MM.1S (cell line): Measurements from ENCODE around the gene C3.

Experiments used
- DNase-seq: peaks from one replicate; pipeline ENCODE4 v3.0.0-alpha.2; 2015
- H2AFZ ChIP-seq: fragments of 300-600 bp; sonication (generic); 2 replicates; pipeline ENCODE4 v1.6.0; 2016; ENCODE audit warnings: antibody characterized with exemption, low read length
- H3F3A ChIP-seq: fragments of 300-600 bp; sonication (generic); 2 replicates; pipeline ENCODE4 v1.6.1; 2016; ENCODE audit warnings: mild to moderate bottlenecking, antibody characterized with exemption, low read length, moderate library complexity, mixed read lengths; ENCODE audit not compliant: insufficient read depth
- H3K27ac ChIP-seq: fragments of 300-600 bp; sonication (generic); 2 replicates; pipeline ENCODE4 v1.5.1; 2016; ENCODE audit warnings: mild to moderate bottlenecking, low read length
- H3K27me3 ChIP-seq: fragments of 300-600 bp; sonication (generic); replicated peaks from 2 replicates; pipeline ENCODE4 v1.6.0; 2016; ENCODE audit warnings: low read length; ENCODE audit not compliant: insufficient read depth
- H3K36me3 ChIP-seq: fragments of 300-600 bp; sonication (generic); replicated peaks from 2 replicates; pipeline ENCODE4 v1.6.1; 2016; ENCODE audit warnings: mild to moderate bottlenecking, low read length, mixed read lengths; ENCODE audit not compliant: insufficient read depth
- H3K4me1 ChIP-seq: fragments of 300-600 bp; sonication (generic); 2 replicates; pipeline ENCODE4 v1.6.1; 2016; ENCODE audit warnings: low read length, mixed read lengths
- H3K4me2 ChIP-seq: fragments of 300-600 bp; sonication (generic); 2 replicates; pipeline ENCODE4 v1.6.0; 2016; ENCODE audit warnings: low read depth, low read length
- H3K4me3 ChIP-seq: fragments of 300-600 bp; sonication (generic); 2 replicates; pipeline ENCODE4 v1.5.1; 2016; ENCODE audit warnings: low read length, mixed read lengths
- H3K79me2 ChIP-seq: fragments of 300-600 bp; sonication (generic); 2 replicates; pipeline ENCODE4 v1.6.1; 2016; ENCODE audit warnings: mixed run types, low read length, mixed read lengths
- H3K9ac ChIP-seq: fragments of 300-600 bp; sonication (generic); 2 replicates; pipeline ENCODE4 v1.6.1; 2016; ENCODE audit warnings: low read length, mixed read lengths
- H3K9me2 ChIP-seq: fragments of 300-600 bp; sonication (generic); replicated peaks from 2 replicates; pipeline ENCODE4 v1.6.1; 2016; ENCODE audit warnings: mild to moderate bottlenecking, low read length, mixed read lengths; ENCODE audit not compliant: insufficient read depth
- H3K9me3 ChIP-seq: fragments of 300-600 bp; sonication (generic); replicated peaks from 2 replicates; pipeline ENCODE4 v1.6.1; 2016; ENCODE audit warnings: mild to moderate bottlenecking, low read length, mixed read lengths; ENCODE audit not compliant: insufficient read depth
- H4K20me1 ChIP-seq: fragments of 300-600 bp; sonication (generic); 2 replicates; pipeline ENCODE4 v1.6.1; 2016; ENCODE audit warnings: mild to moderate bottlenecking, low read length, moderate library complexity, mixed read lengths; ENCODE audit not compliant: insufficient read depth
- EZH2 ChIP-seq: fragments of 300-600 bp; sonication (generic); optimal IDR thresholded peaks from 2 replicates; pipeline ENCODE3; 2017; ENCODE audit warnings: low read depth, mild to moderate bottlenecking, antibody characterized with exemption, low read length, mixed read lengths
- EZH2phosphoT487 ChIP-seq: fragments of 300-600 bp; sonication (generic); IDR thresholded peaks from 2 replicates; pipeline ENCODE4 v1.6.1; 2018; ENCODE audit warnings: antibody characterized with exemption, low read length
- TF ChIP-seq, protein P1 (sequence below): fragments of 300-600 bp; sonication (generic); IDR thresholded peaks from 2 replicates; pipeline ENCODE4 v1.5.1; 2016; ENCODE audit warnings: antibody characterized with exemption, low read length, mixed read lengths

The C3 gene

DNA sequence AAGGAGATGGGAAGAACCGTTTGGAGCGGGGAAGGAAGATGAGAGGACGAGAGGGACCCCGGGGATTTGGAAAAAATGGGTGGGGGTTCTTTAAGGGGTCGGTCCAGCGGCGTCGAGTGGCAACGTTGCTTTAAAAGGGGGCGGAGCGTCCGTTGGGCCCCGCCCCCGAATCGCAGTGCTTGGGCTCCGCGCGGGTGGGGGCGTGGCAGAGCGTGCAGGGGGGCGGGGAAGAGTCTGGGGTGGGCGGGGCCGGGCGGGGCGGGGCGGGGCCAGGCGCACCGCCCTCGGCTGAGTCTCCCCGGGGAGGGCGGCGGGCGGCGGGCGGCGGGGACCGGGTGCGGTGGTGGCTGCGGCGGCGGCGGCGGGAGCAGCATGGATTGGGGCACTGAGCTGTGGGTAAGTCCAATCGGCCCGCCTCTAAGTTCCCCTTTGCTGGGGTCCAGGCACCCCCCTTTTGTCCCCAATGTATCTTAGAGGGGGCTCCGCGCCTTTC lies 19.0 kb upstream of the C3 start, which contains the start of gene TRIP10:
Gene TRIP10 (plus strand): TSS at position 291 of the 493 bp plus-strand sequence. CDS start 82 bp downstream, at position 373.
- Histone ChIP-seq H3K27me3 (no peaks in the 10 kb centered on the region), H3K4me1 (peaks cover 23% of the 10 kb centered on the region), H3K27ac (peak within 1 kb of the TSS; percentile 65), H3K9me2 (no peaks in the 10 kb centered on the region), H3K4me2 (peak within 1 kb of the TSS; percentile 87), H3K9me3 (no peaks in the 10 kb centered on the region), H3F3A (peaks cover 36% of the 10 kb centered on the region), H3K9ac (peak within 1 kb of the TSS; percentile 77), H4K20me1 (no peaks in the 10 kb centered on the region), H2AFZ (peak within 1 kb of the TSS; percentile 79), H3K4me3 (peak within 1 kb of the TSS; percentile 96), H3K79me2 (peaks cover 44% of the 10 kb centered on the region), H3K36me3 (no peaks in the 10 kb centered on the region; the same call in 1 of the 2 replicates)
- no peak for TF ChIP-seq EZH2
- TF ChIP-seq EZH2phosphoT487 = no peak
- TF ChIP-seq, protein P1, sequence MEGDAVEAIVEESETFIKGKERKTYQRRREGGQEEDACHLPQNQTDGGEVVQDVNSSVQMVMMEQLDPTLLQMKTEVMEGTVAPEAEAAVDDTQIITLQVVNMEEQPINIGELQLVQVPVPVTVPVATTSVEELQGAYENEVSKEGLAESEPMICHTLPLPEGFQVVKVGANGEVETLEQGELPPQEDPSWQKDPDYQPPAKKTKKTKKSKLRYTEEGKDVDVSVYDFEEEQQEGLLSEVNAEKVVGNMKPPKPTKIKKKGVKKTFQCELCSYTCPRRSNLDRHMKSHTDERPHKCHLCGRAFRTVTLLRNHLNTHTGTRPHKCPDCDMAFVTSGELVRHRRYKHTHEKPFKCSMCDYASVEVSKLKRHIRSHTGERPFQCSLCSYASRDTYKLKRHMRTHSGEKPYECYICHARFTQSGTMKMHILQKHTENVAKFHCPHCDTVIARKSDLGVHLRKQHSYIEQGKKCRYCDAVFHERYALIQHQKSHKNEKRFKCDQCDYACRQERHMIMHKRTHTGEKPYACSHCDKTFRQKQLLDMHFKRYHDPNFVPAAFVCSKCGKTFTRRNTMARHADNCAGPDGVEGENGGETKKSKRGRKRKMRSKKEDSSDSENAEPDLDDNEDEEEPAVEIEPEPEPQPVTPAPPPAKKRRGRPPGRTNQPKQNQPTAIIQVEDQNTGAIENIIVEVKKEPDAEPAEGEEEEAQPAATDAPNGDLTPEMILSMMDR = no peak
- peak; percentile 89 for DNase-seq

DNA sequence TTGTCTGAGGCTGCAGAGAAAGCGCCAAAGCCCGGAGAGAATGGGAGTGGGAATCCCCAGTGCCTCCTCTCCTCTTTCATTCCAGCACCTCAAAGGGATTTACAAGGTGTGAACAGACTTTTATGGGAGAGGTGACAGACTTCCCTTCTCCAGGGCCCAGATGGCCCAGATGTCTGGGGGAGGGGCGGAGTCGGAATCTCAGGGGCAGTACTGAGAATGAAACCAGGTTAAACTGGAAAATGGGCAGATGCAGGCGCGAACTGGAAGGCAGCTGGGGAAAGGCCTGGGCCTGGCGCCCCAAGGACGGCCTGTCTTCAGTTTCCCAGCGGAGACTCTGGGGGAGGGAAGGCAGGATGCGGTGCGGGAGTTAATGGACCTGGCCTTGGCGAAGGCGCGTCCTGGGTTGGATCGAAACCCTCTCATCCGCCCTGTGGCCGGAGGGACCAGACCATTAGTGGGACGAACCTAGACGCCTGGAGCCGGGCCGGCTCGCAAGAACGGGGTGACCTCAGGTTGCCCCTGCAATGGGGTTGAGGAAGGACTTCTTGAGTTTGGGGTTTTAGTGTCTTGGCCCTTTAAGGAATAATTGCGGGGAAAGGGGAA lies 18.4 kb upstream of the C3 start:
- Histone ChIP-seq H3K4me1 (peaks cover 23% of the 10 kb centered on the region), H4K20me1 (no peaks in the 10 kb centered on the region), H3K79me2 (peaks cover 44% of the 10 kb centered on the region), H2AFZ (peak overlapping the region; percentile 72), H3K4me3 (peak overlapping the region; percentile 51), H3K9me3 (no peaks in the 10 kb centered on the region), H3K9ac (peak overlapping the region; percentile 53), H3K27me3 (no peaks in the 10 kb centered on the region), H3K9me2 (no peaks in the 10 kb centered on the region), H3K36me3 (no peaks in the 10 kb centered on the region), H3F3A (peaks cover 36% of the 10 kb centered on the region), H3K27ac (peak overlapping the region; percentile 65), H3K4me2 (peak overlapping the region; percentile 87)
- TF ChIP-seq EZH2 = no peak
- TF ChIP-seq, protein P1 = no peak
- TF ChIP-seq EZH2phosphoT487 = no peak
- peak; percentile 46 for DNase-seq

- peak overlapping the region; percentile 65; the same call in 1 of the 2 replicates for H3K27ac ChIP-seq
- H2AFZ ChIP-seq = peak overlapping the region; percentile 72
- peak; percentile 100 for DNase-seq
- H3K4me1 ChIP-seq = peaks cover 23% of the 10 kb centered on the region
- TF ChIP-seq, protein P1 = peak; percentile 85
- no peak for TF ChIP-seq EZH2
- H3K9ac ChIP-seq = peak overlapping the region; percentile 53; the same call in 1 of the 2 replicates
- H3K9me2 ChIP-seq = no peaks in the 10 kb centered on the region
- H4K20me1 ChIP-seq = no peaks in the 10 kb centered on the region
- H3K9me3 ChIP-seq = no peaks in the 10 kb centered on the region
- peak overlapping the region; percentile 51 for H3K4me3 ChIP-seq
- no peaks in the 10 kb centered on the region for H3K36me3 ChIP-seq
- H3K79me2 ChIP-seq = peaks cover 44% of the 10 kb centered on the region
- peak overlapping the region; percentile 87 for H3K4me2 ChIP-seq
- H3K27me3 ChIP-seq = no peaks in the 10 kb centered on the region
- peaks cover 36% of the 10 kb centered on the region for H3F3A ChIP-seq
These were observed 17.7 kb upstream of the C3 start for GRCh38 chr19:6737873-6738786.
